Neural cell (in vitro differentiated cells): Measurements from ENCODE around the gene PHACTR3. TPM values are rescaled to one million over a fixed set of nuclear protein-coding genes. Genes with fewer than 3 reads are reported as not detected.

Experiments used
- H2AFZ ChIP-seq: fragments of 200-600, 300-800 bp; sonication (generic), shearing (Covaris generic); 2 replicates; pipeline ENCODE4 v1.6.0; 2014; ENCODE audit warnings: low read depth, mild to moderate bottlenecking, antibody characterized with exemption, low read length, moderate library complexity
- H3F3A ChIP-seq: fragments of 200-600 bp; shearing (Covaris generic); 2 replicates; pipeline ENCODE4 v1.6.1; 2016; ENCODE audit warnings: mild to moderate bottlenecking, moderate library complexity, mixed read lengths, antibody characterized with exemption, low read length; ENCODE audit not compliant: insufficient read depth, poor library complexity, severe bottlenecking
- H3K27ac ChIP-seq: fragments of 200-600, 300-800 bp; sonication (generic), shearing (Covaris generic); 2 replicates; pipeline ENCODE4 v1.5.1; 2014; ENCODE audit warnings: mild to moderate bottlenecking, low read length, moderate library complexity
- H3K27me3 ChIP-seq: fragments of 300-800, 200-600 bp; sonication (generic), shearing (Covaris generic); 2 replicates; pipeline ENCODE4 v1.6.0; 2014; ENCODE audit warnings: mild to moderate bottlenecking, low read depth, low read length, moderate library complexity; ENCODE audit not compliant: insufficient read depth
- H3K36me3 ChIP-seq: fragments of 300-800, 200-600 bp; sonication (generic), shearing (Covaris generic); 2 replicates; pipeline ENCODE4 v1.5.1; 2014; ENCODE audit warnings: mild to moderate bottlenecking, antibody characterized with exemption, low read length, moderate library complexity; ENCODE audit not compliant: insufficient read depth
- H3K4me2 ChIP-seq: fragments of 300-800, 200-600 bp; sonication (generic), shearing (Covaris generic); 2 replicates; pipeline ENCODE4 v1.6.0; 2014; ENCODE audit warnings: mild to moderate bottlenecking, low read length
- H3K4me3 ChIP-seq: fragments of 300-800, 200-600 bp; sonication (generic), shearing (Covaris generic); 2 replicates; pipeline ENCODE4 v1.5.1; 2014; ENCODE audit warnings: mild to moderate bottlenecking, low read length, moderate library complexity
- H3K79me2 ChIP-seq: fragments of 200-600 bp; shearing (Covaris generic); replicated peaks from 2 replicates; pipeline ENCODE4 v1.6.0; 2014; ENCODE audit warnings: mild to moderate bottlenecking, low read length, moderate library complexity; ENCODE audit not compliant: insufficient read depth
- H3K9ac ChIP-seq: fragments of 300-800, 200-600 bp; sonication (generic), shearing (Covaris generic); 2 replicates; pipeline ENCODE4 v1.6.1; 2016; ENCODE audit warnings: mild to moderate bottlenecking, low read length, mixed read lengths
- H3K9me2 ChIP-seq: fragments of 200-600 bp; shearing (Covaris generic); 2 replicates; pipeline ENCODE4 v1.6.1; 2016; ENCODE audit warnings: mild to moderate bottlenecking, low read length, mixed read lengths; ENCODE audit not compliant: insufficient read depth
- H3K9me3 ChIP-seq: fragments of 200-600, 300-800 bp; sonication (generic), shearing (Covaris generic); 2 replicates; pipeline ENCODE4 v1.6.1; 2016; ENCODE audit warnings: mild to moderate bottlenecking, mixed run types, low read length, moderate library complexity, mixed read lengths
- H4K20me1 ChIP-seq: fragments of 200-600 bp; shearing (Covaris generic); 2 replicates; pipeline ENCODE4 v1.6.1; 2016; ENCODE audit warnings: mild to moderate bottlenecking, mixed run types; ENCODE audit not compliant: insufficient read depth
- CTCF ChIP-seq: fragments of 450-650 bp; IDR thresholded peaks from 2 replicates; pipeline ENCODE4 v1.5.1; 2014; ENCODE audit warnings: antibody characterized with exemption, mild to moderate bottlenecking, moderate library complexity; ENCODE audit not compliant: poor library complexity, severe bottlenecking
- EP300 ChIP-seq: fragments of 450-650 bp; conservative IDR thresholded peaks from 2 replicates; pipeline ENCODE4 v1.6.1; 2014; ENCODE audit warnings: antibody characterized with exemption, mild to moderate bottlenecking, moderate library complexity; ENCODE audit not compliant: poor library complexity, severe bottlenecking
- EZH2 ChIP-seq: fragments of 200-600, 300-800 bp; shearing (Covaris generic), sonication (generic); IDR thresholded peaks from 2 replicates; pipeline ENCODE4 v1.6.1; 2014; ENCODE audit warnings: antibody characterized with exemption, low read length, borderline replicate concordance, mild to moderate bottlenecking; ENCODE audit not compliant: insufficient read depth, poor library complexity, severe bottlenecking
- MXI1 ChIP-seq: fragments of 450-650 bp; conservative IDR thresholded peaks from 2 replicates; pipeline ENCODE4 v1.6.1; 2014; ENCODE audit warnings: antibody characterized with exemption, mild to moderate bottlenecking; ENCODE audit not compliant: poor library complexity, severe bottlenecking
- POLR2AphosphoS5 ChIP-seq: IDR thresholded peaks from 2 replicates; pipeline ENCODE4 v1.6.1; 2012
- RAD21 ChIP-seq: fragments of 450-650 bp; conservative IDR thresholded peaks from 2 replicates; pipeline ENCODE4 v1.6.1; 2014; ENCODE audit warnings: antibody characterized with exemption, mild to moderate bottlenecking, moderate library complexity
- REST ChIP-seq: IDR thresholded peaks from 2 replicates; pipeline ENCODE4 v1.6.1; 2012; ENCODE audit warnings: borderline replicate concordance
- SMC3 ChIP-seq: fragments of 450-650 bp; conservative IDR thresholded peaks from 2 replicates; pipeline ENCODE4 v1.6.1; 2014; ENCODE audit warnings: antibody characterized with exemption, mild to moderate bottlenecking, moderate library complexity; ENCODE audit not compliant: poor library complexity
- TAF1 ChIP-seq: IDR thresholded peaks from 2 replicates; pipeline ENCODE4 v1.6.1; 2012; ENCODE audit warnings: low read depth
- polyA plus RNA-seq: library from polyadenylated mRNA; depleted of rRNA; stranded (reverse); fragments of >200 nt; gene quantifications from 2 replicates; pipeline ENCODE4 v1.2.3, GENCODE V29; 2014

Gene PHACTR3
- polyA plus RNA-seq, 1 donor from 2014 or later, result 1.3 TPM

GRCh38 chr20:59680148-59680650 is 75.9 kb downstream of the PHACTR3 start:
- Histone ChIP-seq H3K27me3 (no peaks in the 10 kb centered on the region), H3K79me2 (no peaks in the 10 kb centered on the region), H3K9me3 (no peaks in the 10 kb centered on the region), H2AFZ (no peak overlapping the region), H3K4me3 (no peak overlapping the region), H3K9me2 (no peaks in the 10 kb centered on the region), H3K27ac (no peak overlapping the region), H4K20me1 (no peaks in the 10 kb centered on the region), H3F3A (no peaks in the 10 kb centered on the region), H3K36me3 (no peaks in the 10 kb centered on the region), H3K9ac (no peak overlapping the region), H3K4me2 (no peak overlapping the region)
- TF ChIP-seq EZH2 (no peak), REST (no peak), MXI1 (no peak), RAD21 (no peak), SMC3 (no peak), TAF1 (no peak), CTCF (no peak), POLR2AphosphoS5 (no peak), EP300 (no peak)

DNA sequence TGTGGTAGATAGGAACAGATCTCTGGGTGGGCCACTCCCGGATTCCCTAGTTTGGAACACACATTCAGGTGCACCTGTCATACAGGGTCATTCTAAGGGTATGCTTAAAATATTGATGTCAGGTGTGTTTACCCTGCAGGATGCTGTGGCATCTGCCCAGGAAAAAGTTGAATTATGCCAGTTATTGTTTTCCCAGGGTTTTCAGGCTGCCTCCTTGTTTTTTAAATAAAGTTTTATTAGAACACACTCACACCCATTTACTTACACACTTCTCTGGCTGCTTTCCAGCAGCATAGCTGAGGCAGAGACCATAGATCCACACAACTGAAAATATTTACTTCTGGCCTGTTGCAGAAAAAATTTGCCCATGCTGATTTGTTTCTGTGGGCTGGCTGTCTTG is 76.5 kb downstream of the PHACTR3 start:
- H3K9ac ChIP-seq, result no peak overlapping the region
- no peaks in the 10 kb centered on the region for H4K20me1 ChIP-seq
- no peaks in the 10 kb centered on the region for H3K79me2 ChIP-seq
- H3K9me3 ChIP-seq, result no peaks in the 10 kb centered on the region
- no peak overlapping the region for H3K4me3 ChIP-seq
- no peak for TF ChIP-seq REST
- TF ChIP-seq RAD21, result no peak
- no peak for TF ChIP-seq CTCF
- H3K27ac ChIP-seq, result no peak overlapping the region
- H3F3A ChIP-seq, result no peaks in the 10 kb centered on the region
- no peaks in the 10 kb centered on the region for H3K27me3 ChIP-seq
- H3K9me2 ChIP-seq, result no peaks in the 10 kb centered on the region
- no peaks in the 10 kb centered on the region for H3K36me3 ChIP-seq
- no peak overlapping the region for H2AFZ ChIP-seq
- no peak overlapping the region for H3K4me2 ChIP-seq
